Retina (tissue), 1 donor: ENCODE data around the gene FKBP5.

Experiments used
- DNase-seq: peaks from one replicate; pipeline ENCODE4 v3.0.0-alpha.2; 2016

Gene FKBP5

DNA sequence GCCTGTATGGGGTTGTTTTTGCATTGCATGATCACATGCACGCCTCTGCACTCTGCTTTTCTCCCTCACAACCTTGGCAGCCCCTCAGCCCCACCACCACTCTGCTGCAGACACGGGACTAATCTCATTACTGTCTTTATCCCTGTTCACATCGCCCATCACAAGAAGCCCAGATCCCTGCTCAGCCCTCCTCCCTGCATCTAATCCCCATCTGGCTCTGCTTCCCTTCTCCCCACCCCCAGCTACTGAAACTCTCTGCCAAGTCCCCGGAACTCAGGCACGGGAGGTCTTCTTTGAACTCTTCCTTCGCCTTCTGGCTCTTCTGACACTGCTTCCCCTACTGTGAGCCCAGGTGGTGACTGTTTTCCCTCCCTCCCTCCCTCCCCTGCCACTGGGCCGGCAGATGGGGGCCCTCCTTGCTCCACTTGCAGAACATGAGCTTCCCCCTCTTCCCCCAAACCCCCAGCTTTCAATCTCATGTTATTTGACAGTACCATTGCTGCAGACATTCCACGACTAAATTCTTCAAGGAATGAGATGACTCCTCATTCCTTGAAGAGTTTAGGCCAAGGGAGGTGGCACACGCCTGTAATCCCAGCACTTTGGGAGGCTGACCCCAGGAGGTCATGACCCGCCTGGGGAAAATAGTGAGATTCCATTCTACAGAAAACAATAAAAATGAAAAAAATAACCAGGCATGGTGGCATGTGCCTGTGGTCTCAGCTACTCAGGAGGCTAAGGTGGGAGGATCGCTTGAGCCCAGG, 154.1 kb downstream of the FKBP5 start:
- peak; percentile 70 for DNase-seq

DNA sequence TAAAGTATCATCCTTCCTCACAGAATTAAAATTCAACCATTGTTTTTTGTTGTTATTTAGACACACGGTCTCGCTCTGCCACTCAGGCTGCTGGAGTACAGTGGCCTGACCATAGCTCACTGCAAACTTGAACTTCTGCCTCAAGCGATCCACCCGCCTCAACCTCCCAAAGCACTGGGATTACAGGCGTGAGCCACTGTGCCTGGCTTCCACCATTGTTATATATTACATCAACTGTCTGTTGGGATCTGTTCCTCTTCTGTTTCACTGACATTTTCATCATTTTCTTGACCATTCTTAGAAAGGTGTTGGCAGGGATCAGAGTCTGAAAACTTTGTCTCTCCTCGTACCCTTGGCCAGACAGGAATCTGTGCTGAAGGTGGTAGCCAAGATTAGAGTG, 154.7 kb downstream of the FKBP5 start:
- no peak for DNase-seq

DNA sequence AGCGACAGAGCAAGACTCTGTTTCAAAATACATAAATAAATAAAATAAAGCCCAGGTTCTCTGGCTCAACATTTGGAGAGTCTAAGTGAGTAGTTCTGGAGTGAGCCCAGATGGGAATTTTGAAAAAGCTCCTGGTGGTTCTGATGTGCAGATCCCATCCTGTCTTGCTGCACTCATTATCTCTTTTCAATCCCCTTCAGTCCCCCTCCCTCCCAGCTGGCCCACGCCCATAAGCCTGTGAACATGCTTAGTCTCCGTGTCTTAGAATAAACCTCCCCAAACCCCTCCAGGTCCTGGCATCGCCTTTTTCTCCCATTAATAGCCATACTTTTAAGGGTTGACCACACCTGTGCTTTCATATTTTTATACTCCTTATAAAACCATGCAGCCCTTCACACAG, 156.6 kb downstream of the FKBP5 start:
- no peak for DNase-seq

DNA sequence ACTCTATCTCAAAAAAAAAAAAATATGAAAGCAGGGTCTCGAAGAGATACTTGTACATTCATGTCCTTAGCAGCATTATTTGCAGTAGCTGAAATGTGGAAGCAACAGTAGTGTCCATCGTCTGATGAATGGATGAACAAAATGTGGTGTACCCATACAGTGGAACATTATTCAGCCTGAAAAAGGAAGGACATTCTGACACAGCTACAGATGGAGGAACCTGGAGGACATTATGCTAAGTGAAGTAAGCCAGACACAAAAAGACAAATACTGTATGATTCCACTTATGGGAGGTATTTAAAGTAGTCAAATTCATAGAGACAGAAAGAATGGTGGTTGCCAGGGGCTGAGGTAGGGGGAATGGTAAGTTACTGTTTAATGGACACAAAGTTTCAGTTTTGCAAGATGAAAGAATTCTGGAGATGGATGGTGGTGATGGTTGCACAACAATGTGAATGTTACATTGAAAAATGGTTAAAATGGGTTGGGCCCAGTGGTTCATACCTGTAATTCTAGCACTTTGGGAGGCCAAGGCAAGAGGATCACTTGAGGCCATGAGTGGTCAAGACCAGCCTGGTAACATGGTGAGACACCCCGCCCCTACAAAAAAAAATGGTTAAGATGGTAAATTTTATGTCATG, 164.2 kb downstream of the FKBP5 start:
- DNase-seq: no peak
